Measurements from ENCODE around the gene SEBOX.

SEBOX gene

GRCh38 chr17:28406473-28406814 is 41.4 kb upstream of the SEBOX start:
- peaks cover 0 to 2% of the 10 kb centered on the region in 2 donors for H3K27me3 ChIP-seq
- no peak for TF ChIP-seq CTCF (IDR thresholded peaks at IDR 0.05)
- no peak for DNase-seq
- intact Hi-C loops (cut with DNase I; ENCODE audit: low total_unique reads), result no loop called here
- H3K9me3 ChIP-seq, result no peaks in the 10 kb centered on the region
- H3K36me3 ChIP-seq, result peaks cover 0 to 20% (median 11%) of the 10 kb centered on the region in 3 donors
- peaks cover 0 to 23% (median 14%) of the 10 kb centered on the region in 4 donors for H3K4me1 ChIP-seq
- peak overlapping the region; percentile 69 to 74 for H3K4me3 ChIP-seq
- peak overlapping the region in 1 of 2 donors; percentile 60 for H3K27ac ChIP-seq

GRCh38 chr17:28405632-28406472 is 40.9 kb upstream of the SEBOX start, which contains the start of gene SLC46A1:
Gene SLC46A1 (minus strand): TSS chr17:28406212. CDS start chr17:28406114, 98 bp downstream.
- H3K27ac ChIP-seq, result peak within 1 kb of the TSS; percentile 59 to 60
- peak; percentile 55 to 82 for DNase-seq
- no peaks in the 10 kb centered on the region for H3K27me3 ChIP-seq
- peaks cover 0 to 25% (median 11%) of the 10 kb centered on the region in 3 donors for H3K36me3 ChIP-seq
- intact Hi-C loops (cut with DNase I; ENCODE audit: low total_unique reads), result no loop called here
- H3K9me3 ChIP-seq, result no peaks in the 10 kb centered on the region
- no peak for TF ChIP-seq CTCF (IDR thresholded peaks at IDR 0.05)
- peak within 1 kb of the TSS; percentile 69 to 74 for H3K4me3 ChIP-seq
- peaks cover 0 to 23% (median 14%) of the 10 kb centered on the region in 4 donors for H3K4me1 ChIP-seq

- Histone ChIP-seq H3K9me3 (no peaks in the 10 kb centered on the region), H3K27ac (peak overlapping the region; percentile 59 to 60), H3K27me3 (no peaks in the 10 kb centered on the region), H3K4me1 (peaks cover 0 to 23% (median 14%) of the 10 kb centered on the region in 4 donors), H3K4me3 (peak overlapping the region; percentile 69 to 74), H3K36me3 (peaks cover 0 to 32% (median 17%) of the 10 kb centered on the region in 3 donors)
- no peak for TF ChIP-seq CTCF (IDR thresholded peaks at IDR 0.05)
- intact Hi-C loops (cut with DNase I; ENCODE audit: low total_unique reads), result no loop called here
- no peak for DNase-seq
Measured at GRCh38 chr17:28404812-28405570, 40.0 kb upstream of the SEBOX start.

GRCh38 chr17:28404461-28404811 is 39.4 kb upstream of the SEBOX start:
- DNase-seq, result no peak
- Histone ChIP-seq H3K27me3 (no peaks in the 10 kb centered on the region), H3K36me3 (peaks cover 0 to 38% (median 22%) of the 10 kb centered on the region in 3 donors), H3K4me3 (no peak overlapping the region), H3K27ac (no peak overlapping the region), H3K9me3 (no peaks in the 10 kb centered on the region), H3K4me1 (peaks cover 0 to 23% (median 14%) of the 10 kb centered on the region in 4 donors)
- TF ChIP-seq CTCF (IDR thresholded peaks at IDR 0.05), result no peak
- intact Hi-C loops (cut with DNase I; ENCODE audit: low total_unique reads), result no loop called here

GRCh38 chr17:28404007-28404406 is 39.0 kb upstream of the SEBOX start:
- H3K27me3 ChIP-seq, result no peaks in the 10 kb centered on the region
- no peak for DNase-seq
- intact Hi-C loops (cut with DNase I; ENCODE audit: low total_unique reads), result no loop called here
- peaks cover 0 to 23% (median 14%) of the 10 kb centered on the region in 4 donors for H3K4me1 ChIP-seq
- peaks cover 0 to 42% (median 26%) of the 10 kb centered on the region in 3 donors for H3K36me3 ChIP-seq
- no peak for TF ChIP-seq CTCF (IDR thresholded peaks at IDR 0.05)
- H3K27ac ChIP-seq, result no peak overlapping the region
- H3K9me3 ChIP-seq, result no peaks in the 10 kb centered on the region
- no peak overlapping the region for H3K4me3 ChIP-seq
